Measurements from ENCODE around the gene PRRC2A. TPM values are rescaled to one million over a fixed set of nuclear protein-coding genes. Genes with fewer than 3 reads are reported as not detected.

The PRRC2A gene
- total RNA-seq, 4 donors from 2014 or later: 100 to 163 (median 113) TPM

DNA sequence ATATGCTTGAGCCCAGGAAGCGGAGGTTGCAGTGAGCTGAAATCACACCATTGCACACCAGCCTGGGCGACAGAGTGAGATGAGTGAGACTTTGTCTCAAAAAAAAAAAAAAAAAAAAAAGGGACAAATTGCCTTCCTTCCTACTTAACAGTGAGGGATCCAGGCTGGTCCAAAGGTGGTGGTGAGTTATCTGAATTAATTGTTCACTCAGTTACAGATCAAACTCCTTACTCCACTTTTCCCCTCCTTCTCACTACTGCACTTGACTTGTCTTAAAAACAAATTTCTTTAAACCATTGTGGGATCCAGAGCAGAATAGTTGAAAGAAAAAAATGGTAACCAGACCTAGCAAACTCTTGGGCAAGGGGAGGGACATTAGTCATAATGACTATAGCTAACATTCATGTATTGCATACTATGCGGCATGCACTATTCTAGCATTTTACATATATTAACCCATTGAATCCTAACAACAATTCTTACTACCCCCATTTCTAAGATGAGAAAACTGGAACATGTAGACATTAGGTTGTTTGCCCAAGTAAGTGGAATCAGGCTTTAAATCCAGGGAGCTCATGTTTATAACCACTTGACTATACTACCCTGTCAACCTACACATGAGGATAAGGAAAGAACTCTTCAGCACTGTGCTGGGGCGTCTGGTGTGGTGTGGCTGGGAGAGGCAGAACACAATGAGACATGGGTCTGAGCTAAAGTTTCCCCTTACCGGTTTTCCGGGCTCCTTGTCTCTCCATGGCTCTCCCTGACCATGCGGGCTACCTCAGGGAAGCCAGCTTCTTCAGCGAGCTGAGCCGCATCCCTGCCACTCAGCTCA lies 42.8 kb downstream of the PRRC2A start:
- Histone ChIP-seq H3K4me3 (peak overlapping the region; percentile 84), H3K9me3 (no peaks in the 10 kb centered on the region), H3K4me1 (peaks cover 73% of the 10 kb centered on the region), H3K27ac (peak overlapping the region; percentile 98), H3K36me3 (peaks cover 18% of the 10 kb centered on the region), H3K27me3 (no peaks in the 10 kb centered on the region)
- TF ChIP-seq POLR2AphosphoS5 (IDR thresholded peaks at IDR 0.05) (no peak), POLR2A (IDR thresholded peaks at IDR 0.05) (no peak), EP300 (IDR thresholded peaks at IDR 0.05) (no peak)
- TF ChIP-seq, protein P1, sequence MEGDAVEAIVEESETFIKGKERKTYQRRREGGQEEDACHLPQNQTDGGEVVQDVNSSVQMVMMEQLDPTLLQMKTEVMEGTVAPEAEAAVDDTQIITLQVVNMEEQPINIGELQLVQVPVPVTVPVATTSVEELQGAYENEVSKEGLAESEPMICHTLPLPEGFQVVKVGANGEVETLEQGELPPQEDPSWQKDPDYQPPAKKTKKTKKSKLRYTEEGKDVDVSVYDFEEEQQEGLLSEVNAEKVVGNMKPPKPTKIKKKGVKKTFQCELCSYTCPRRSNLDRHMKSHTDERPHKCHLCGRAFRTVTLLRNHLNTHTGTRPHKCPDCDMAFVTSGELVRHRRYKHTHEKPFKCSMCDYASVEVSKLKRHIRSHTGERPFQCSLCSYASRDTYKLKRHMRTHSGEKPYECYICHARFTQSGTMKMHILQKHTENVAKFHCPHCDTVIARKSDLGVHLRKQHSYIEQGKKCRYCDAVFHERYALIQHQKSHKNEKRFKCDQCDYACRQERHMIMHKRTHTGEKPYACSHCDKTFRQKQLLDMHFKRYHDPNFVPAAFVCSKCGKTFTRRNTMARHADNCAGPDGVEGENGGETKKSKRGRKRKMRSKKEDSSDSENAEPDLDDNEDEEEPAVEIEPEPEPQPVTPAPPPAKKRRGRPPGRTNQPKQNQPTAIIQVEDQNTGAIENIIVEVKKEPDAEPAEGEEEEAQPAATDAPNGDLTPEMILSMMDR (IDR thresholded peaks at IDR 0.05): no peak
- WGBS: 59% methylated on average over 9 of the region's 9 CpGs
- no peak for DNase-seq (ENCODE audit: low spot score in 2 of 2)

GRCh38 chr6:31663961-31664789 lies 43.7 kb downstream of the PRRC2A start:
- peak overlapping the region; percentile 98 for H3K27ac ChIP-seq
- H3K9me3 ChIP-seq: no peaks in the 10 kb centered on the region
- peaks cover 64% of the 10 kb centered on the region for H3K4me1 ChIP-seq
- no peaks in the 10 kb centered on the region for H3K27me3 ChIP-seq
- 17% methylated on average over 17 of the region's 17 CpGs for WGBS
- DNase-seq (ENCODE audit: low spot score in 2 of 2): peak in 1 of 2 donors; percentile 81
- TF ChIP-seq POLR2AphosphoS5 (IDR thresholded peaks at IDR 0.05) (no peak), POLR2A (IDR thresholded peaks at IDR 0.05) (no peak), EP300 (IDR thresholded peaks at IDR 0.05) (no peak)
- TF ChIP-seq, protein P1 (IDR thresholded peaks at IDR 0.05): no peak
- peak overlapping the region; percentile 84 for H3K4me3 ChIP-seq
- H3K36me3 ChIP-seq: peaks cover 27% of the 10 kb centered on the region

GRCh38 chr6:31664790-31665500 lies 44.4 kb downstream of the PRRC2A start, which contains the start of gene GPANK1:
TSS of gene GPANK1 (minus strand) at chr6:31664997. CDS start at chr6:31664478, 519 bp downstream.
- peaks cover 59% of the 10 kb centered on the region for H3K4me1 ChIP-seq

GRCh38 chr6:31665501-31666336 lies 45.2 kb downstream of the PRRC2A start, which contains the start of gene CSNK2B:
TSS of gene CSNK2B (plus strand) at chr6:31666080. CDS start at chr6:31666832, 752 bp downstream.
- Histone ChIP-seq H3K4me3 (peak within 1 kb of the TSS; percentile 84), H3K36me3 (peaks cover 42% of the 10 kb centered on the region), H3K27ac (peak within 1 kb of the TSS; percentile 98), H3K4me1 (peaks cover 59% of the 10 kb centered on the region), H3K9me3 (no peaks in the 10 kb centered on the region), H3K27me3 (no peaks in the 10 kb centered on the region)
- WGBS: 2% methylated on average over 55 of the region's 63 CpGs
- peak; percentile 100 for DNase-seq (ENCODE audit: low spot score in 2 of 2)
- peak; percentile 53 to 76 for TF ChIP-seq POLR2A (IDR thresholded peaks at IDR 0.05)
- peak in 2 of 3 donors; percentile 71 to 76 for TF ChIP-seq POLR2AphosphoS5 (IDR thresholded peaks at IDR 0.05)
- no peak for TF ChIP-seq EP300 (IDR thresholded peaks at IDR 0.05)
- TF ChIP-seq, protein P1 (IDR thresholded peaks at IDR 0.05): no peak

More at GRCh38 chr6:31664790-31665500, 44.4 kb downstream of the PRRC2A start, which contains the start of gene GPANK1:
- Histone ChIP-seq H3K4me3 (peak within 1 kb of the TSS; percentile 84), H3K27ac (peak within 1 kb of the TSS; percentile 98), H3K27me3 (no peaks in the 10 kb centered on the region), H3K36me3 (peaks cover 34% of the 10 kb centered on the region), H3K9me3 (no peaks in the 10 kb centered on the region)
- WGBS: 0% methylated on average over 28 of the region's 39 CpGs
- TF ChIP-seq POLR2AphosphoS5 (IDR thresholded peaks at IDR 0.05) (peak in 2 of 3 donors; percentile 23 to 42), POLR2A (IDR thresholded peaks at IDR 0.05) (no peak), EP300 (IDR thresholded peaks at IDR 0.05) (no peak)
- TF ChIP-seq, protein P1 (IDR thresholded peaks at IDR 0.05): no peak
- DNase-seq (ENCODE audit: low spot score in 2 of 2): peak; percentile 94 to 95

All from suprapubic skin (tissue), 4 donors.